Hepatocyte (in vitro differentiated cells): Measurements from ENCODE around the gene UGT2B17.

ENCODE experiments used
- EZH2 ChIP-seq: fragments of 200-600 bp; sonication (generic); IDR thresholded peaks from 2 replicates; pipeline ENCODE4 v1.6.1; 2016; ENCODE audit warnings: antibody characterized with exemption, mild to moderate bottlenecking, borderline replicate concordance
- EZH2phosphoT487 ChIP-seq: fragments of 200-600 bp; sonication (generic); IDR thresholded peaks from one replicate; pipeline ENCODE4 v1.6.1; 2018; ENCODE audit warnings: antibody characterized with exemption, mild to moderate bottlenecking, low read depth, moderate library complexity; ENCODE audit not compliant: unreplicated experiment, severe bottlenecking
- TF ChIP-seq, protein P1 (sequence below): fragments of 200-600 bp; sonication (generic); IDR thresholded peaks from 2 replicates; pipeline ENCODE4 v1.5.1; 2016; ENCODE audit warnings: antibody characterized with exemption, mild to moderate bottlenecking; ENCODE audit not compliant: poor library complexity

DNA sequence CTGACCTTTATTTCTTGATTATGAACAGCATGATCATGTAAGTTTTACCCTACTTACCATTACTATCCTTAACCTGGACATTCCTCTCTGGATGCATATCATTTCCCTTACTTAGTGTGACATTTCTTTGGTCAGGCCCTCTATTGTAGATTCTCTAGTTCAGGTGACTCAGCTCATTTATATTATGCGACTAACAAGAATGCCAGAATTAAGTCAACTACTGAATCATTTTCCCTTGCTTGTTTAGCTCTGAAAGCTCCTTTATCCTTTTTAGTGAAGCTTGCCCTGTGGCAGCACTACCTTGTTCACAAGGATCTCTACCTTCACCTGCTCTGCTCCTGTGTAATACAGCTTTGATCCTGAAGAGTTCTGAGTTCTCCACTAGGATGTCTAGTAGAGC lies 15.1 kb upstream of the UGT2B17 start:
- TF ChIP-seq, protein P1, sequence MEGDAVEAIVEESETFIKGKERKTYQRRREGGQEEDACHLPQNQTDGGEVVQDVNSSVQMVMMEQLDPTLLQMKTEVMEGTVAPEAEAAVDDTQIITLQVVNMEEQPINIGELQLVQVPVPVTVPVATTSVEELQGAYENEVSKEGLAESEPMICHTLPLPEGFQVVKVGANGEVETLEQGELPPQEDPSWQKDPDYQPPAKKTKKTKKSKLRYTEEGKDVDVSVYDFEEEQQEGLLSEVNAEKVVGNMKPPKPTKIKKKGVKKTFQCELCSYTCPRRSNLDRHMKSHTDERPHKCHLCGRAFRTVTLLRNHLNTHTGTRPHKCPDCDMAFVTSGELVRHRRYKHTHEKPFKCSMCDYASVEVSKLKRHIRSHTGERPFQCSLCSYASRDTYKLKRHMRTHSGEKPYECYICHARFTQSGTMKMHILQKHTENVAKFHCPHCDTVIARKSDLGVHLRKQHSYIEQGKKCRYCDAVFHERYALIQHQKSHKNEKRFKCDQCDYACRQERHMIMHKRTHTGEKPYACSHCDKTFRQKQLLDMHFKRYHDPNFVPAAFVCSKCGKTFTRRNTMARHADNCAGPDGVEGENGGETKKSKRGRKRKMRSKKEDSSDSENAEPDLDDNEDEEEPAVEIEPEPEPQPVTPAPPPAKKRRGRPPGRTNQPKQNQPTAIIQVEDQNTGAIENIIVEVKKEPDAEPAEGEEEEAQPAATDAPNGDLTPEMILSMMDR, result no peak
- TF ChIP-seq EZH2phosphoT487 (no peak), EZH2 (no peak)
